SK-N-SH (cell line): Measurements from ENCODE around the gene NAPEPLD. TPM values are rescaled to one million over a fixed set of nuclear protein-coding genes. Genes with fewer than 3 reads are reported as not detected.
A peak's percentile ranks its signal among the peaks of the same experiment; 100 is the strongest.

ENCODE experiments used
- CTCF ChIA-PET: fragments of 300-600, 350-600 bp; formaldehyde crosslinking; extraction: SDS; loops from one replicate; lab custom pipeline; 2021; lab: Yijun Ruan, JAX
- POLR2A ChIA-PET: fragments of 350-600 bp; sonication (Branson Sonifier 250); formaldehyde crosslinking; extraction: SDS; loops from one replicate; lab custom pipeline; 2020; ENCODE audit warnings: antibody characterized with exemption, inconsistent platforms; lab: Yijun Ruan, JAX
- DNase-seq: peaks from one replicate; pipeline ENCODE4 v3.0.0; 2012
- H2AFZ ChIP-seq: fragments of 200-600 bp; sonication (generic); 2 replicates; pipeline ENCODE4 v1.8.1; 2016; ENCODE audit warnings: antibody characterized with exemption, mild to moderate bottlenecking, low read depth
- H3F3A ChIP-seq: fragments of 200-600 bp; sonication (generic); replicated peaks from 2 replicates; pipeline ENCODE3; 2016; ENCODE audit warnings: antibody characterized with exemption, mild to moderate bottlenecking; ENCODE audit not compliant: insufficient read depth
- H3K27ac ChIP-seq, 2 experiments: fragments of 200-500 bp in 1 of 2; fragments of 200-600 bp in 1 of 2; sonication (Bioruptor generic) in 1 of 2; sonication (generic), shearing (Covaris generic) in 1 of 2; 2 replicates each; pipeline versions ENCODE4 v1.5.1 to v1.6.1; 2014 to 2016; ENCODE audit warnings: low read depth in 2 of 2, inconsistent platforms in 1 of 2, low read length in 1 of 2, mild to moderate bottlenecking in 1 of 2, mixed read lengths in 1 of 2
- H3K27me3 ChIP-seq: fragments of 200-600 bp; sonication (generic), shearing (Covaris generic); 2 replicates; pipeline ENCODE4 v1.6.1; 2016; ENCODE audit warnings: mixed run types; ENCODE audit not compliant: insufficient read depth
- H3K36me3 ChIP-seq, 2 experiments: fragments of 200-500 bp in 1 of 2; fragments of 200-600 bp in 1 of 2; sonication (Bioruptor generic) in 1 of 2; sonication (generic) in 1 of 2; replicated peaks in 1 of 2; 2 replicates each; pipeline versions ENCODE3 to v1.5.1; 2014 to 2016; ENCODE audit warnings: low read length in 1 of 2, mild to moderate bottlenecking in 1 of 2; ENCODE audit not compliant: insufficient read depth in 2 of 2, control insufficient read depth in 1 of 2
- H3K4me1 ChIP-seq, 2 experiments: fragments of 200-500 bp in 1 of 2; fragments of 200-600 bp in 1 of 2; sonication (Bioruptor generic) in 1 of 2; sonication (generic), shearing (Covaris generic) in 1 of 2; 2 replicates each; pipeline versions ENCODE4 v1.5.1 to v1.6.1; 2014 to 2016; ENCODE audit warnings: low read depth in 1 of 2, low read length in 1 of 2, mixed run types in 1 of 2; ENCODE audit not compliant: insufficient read depth in 2 of 2, control insufficient read depth in 1 of 2
- H3K4me2 ChIP-seq: fragments of 200-600 bp; sonication (generic), shearing (Covaris generic); 2 replicates; pipeline ENCODE4 v1.6.1; 2017; ENCODE audit warnings: mixed run types
- H3K4me3 ChIP-seq, 2 experiments: fragments of 200-500 bp in 1 of 2; fragments of 200-600 bp in 1 of 2; sonication (Bioruptor generic) in 1 of 2; sonication (generic), shearing (Covaris generic) in 1 of 2; 2 replicates each; pipeline versions ENCODE4 v1.5.1 to v1.8.1; 2014 to 2016; ENCODE audit warnings: low read depth in 2 of 2, inconsistent platforms in 1 of 2, low read length in 1 of 2, mild to moderate bottlenecking in 1 of 2, mixed read lengths in 1 of 2, moderate library complexity in 1 of 2
- H3K79me2 ChIP-seq: fragments of 200-600 bp; sonication (generic); 2 replicates; pipeline ENCODE4 v1.8.1; 2017; ENCODE audit warnings: mild to moderate bottlenecking; ENCODE audit not compliant: insufficient read depth
- H3K9ac ChIP-seq: fragments of 200-600 bp; sonication (generic); 2 replicates; pipeline ENCODE4 v1.6.1; 2017; ENCODE audit warnings: mixed run types
- H3K9me2 ChIP-seq: fragments of 200-600 bp; sonication (generic); 2 replicates; pipeline ENCODE4 v1.6.1; 2017; ENCODE audit warnings: mixed run types
- H3K9me3 ChIP-seq: fragments of 200-600 bp; sonication (generic); 2 replicates; pipeline ENCODE4 v1.6.1; 2017; ENCODE audit warnings: mixed run types, mild to moderate bottlenecking, moderate library complexity
- H4K20me1 ChIP-seq: fragments of 200-600 bp; sonication (generic); 2 replicates; pipeline ENCODE4 v1.6.1; 2017; ENCODE audit warnings: mild to moderate bottlenecking, mixed run types; ENCODE audit not compliant: insufficient read depth
- CTCF ChIP-seq: fragments of 200-600 bp; sonication (generic); IDR thresholded peaks from 2 replicates; pipeline ENCODE4 v1.6.1; 2017; ENCODE audit warnings: antibody characterized with exemption, mild to moderate bottlenecking, moderate library complexity
- GABPA ChIP-seq: IDR thresholded peaks from 2 replicates; pipeline ENCODE4 v1.4.0; 2012; ENCODE audit warnings: low read depth, mild to moderate bottlenecking
- GATA2 ChIP-seq: sonication (generic); formaldehyde crosslinking; IDR thresholded peaks from 2 replicates; pipeline ENCODE4 v1.5.0; 2020; ENCODE audit warnings: mild to moderate bottlenecking, missing genetic modification reagents
- YY1 ChIP-seq: IDR thresholded peaks from 2 replicates; pipeline ENCODE4 v1.4.0; 2012; ENCODE audit warnings: low read depth, mild to moderate bottlenecking
- WGBS: methylation state at CpG from one replicate; pipeline ENCODE4 v1.1.6; 2017; ENCODE audit warnings: low lambda C conversion rate; 5-methylcytosine and 5-hydroxymethylcytosine counted together
- polyA plus RNA-seq, 3 experiments: library from polyadenylated mRNA; depleted of rRNA; stranded (reverse); fragments of >200 nt; gene quantifications; 2 replicates each; pipeline ENCODE4 v1.2.3, GENCODE V29; 2012
- TF ChIP-seq, protein P1 (sequence below): IDR thresholded peaks from 2 replicates; pipeline ENCODE4 v1.6.1; 2012; ENCODE audit warnings: mild to moderate bottlenecking, low read depth, low read length, moderate library complexity

Gene NAPEPLD
- polyA plus RNA-seq, 1 of the 3 experiments (the other 2 are of a cell fraction), result 4.6 TPM

DNA sequence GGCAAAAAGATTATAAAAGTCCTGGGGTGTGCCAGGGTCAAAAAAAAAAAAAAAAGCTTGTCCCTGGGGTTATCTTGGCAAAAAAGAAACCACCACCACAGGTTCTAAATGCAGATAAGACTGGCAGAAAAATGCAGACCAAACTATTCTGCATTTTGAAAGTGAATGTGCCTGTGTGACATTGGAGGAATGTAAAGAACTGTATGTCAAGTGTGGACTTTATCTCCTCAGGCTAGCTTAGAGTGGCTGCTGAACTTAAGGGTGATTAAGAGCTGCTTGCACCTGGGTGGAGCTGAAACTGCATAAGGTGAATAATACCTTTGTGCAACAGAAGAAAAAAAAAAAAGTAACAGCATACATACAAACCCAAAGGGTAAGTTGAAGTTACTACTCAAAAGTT is 1.3 kb upstream of the NAPEPLD start:
- Histone ChIP-seq H3K4me1 (peaks cover 4 to 16% of the 10 kb centered on the region in 2 experiments; a peak in 2 of 4 replicates), H3K9me2 (no peaks in the 10 kb centered on the region), H3K4me3 (no peak overlapping the region), H3K36me3 (no peaks in the 10 kb centered on the region), H3K79me2 (peaks cover 34% of the 10 kb centered on the region), H4K20me1 (no peaks in the 10 kb centered on the region), H3K9me3 (no peaks in the 10 kb centered on the region), H3K27me3 (no peaks in the 10 kb centered on the region), H2AFZ (peak overlapping the region; percentile 96; the same call in 1 of the 2 replicates), H3K27ac (no peak overlapping the region), H3K4me2 (no peak overlapping the region), H3K9ac (no peak overlapping the region), H3F3A (peaks cover 21% of the 10 kb centered on the region)
- POLR2A ChIA-PET, result no interaction called here
- CTCF ChIA-PET, result no interaction called here
- TF ChIP-seq GABPA (no peak), YY1 (no peak)
- TF ChIP-seq, protein P1, sequence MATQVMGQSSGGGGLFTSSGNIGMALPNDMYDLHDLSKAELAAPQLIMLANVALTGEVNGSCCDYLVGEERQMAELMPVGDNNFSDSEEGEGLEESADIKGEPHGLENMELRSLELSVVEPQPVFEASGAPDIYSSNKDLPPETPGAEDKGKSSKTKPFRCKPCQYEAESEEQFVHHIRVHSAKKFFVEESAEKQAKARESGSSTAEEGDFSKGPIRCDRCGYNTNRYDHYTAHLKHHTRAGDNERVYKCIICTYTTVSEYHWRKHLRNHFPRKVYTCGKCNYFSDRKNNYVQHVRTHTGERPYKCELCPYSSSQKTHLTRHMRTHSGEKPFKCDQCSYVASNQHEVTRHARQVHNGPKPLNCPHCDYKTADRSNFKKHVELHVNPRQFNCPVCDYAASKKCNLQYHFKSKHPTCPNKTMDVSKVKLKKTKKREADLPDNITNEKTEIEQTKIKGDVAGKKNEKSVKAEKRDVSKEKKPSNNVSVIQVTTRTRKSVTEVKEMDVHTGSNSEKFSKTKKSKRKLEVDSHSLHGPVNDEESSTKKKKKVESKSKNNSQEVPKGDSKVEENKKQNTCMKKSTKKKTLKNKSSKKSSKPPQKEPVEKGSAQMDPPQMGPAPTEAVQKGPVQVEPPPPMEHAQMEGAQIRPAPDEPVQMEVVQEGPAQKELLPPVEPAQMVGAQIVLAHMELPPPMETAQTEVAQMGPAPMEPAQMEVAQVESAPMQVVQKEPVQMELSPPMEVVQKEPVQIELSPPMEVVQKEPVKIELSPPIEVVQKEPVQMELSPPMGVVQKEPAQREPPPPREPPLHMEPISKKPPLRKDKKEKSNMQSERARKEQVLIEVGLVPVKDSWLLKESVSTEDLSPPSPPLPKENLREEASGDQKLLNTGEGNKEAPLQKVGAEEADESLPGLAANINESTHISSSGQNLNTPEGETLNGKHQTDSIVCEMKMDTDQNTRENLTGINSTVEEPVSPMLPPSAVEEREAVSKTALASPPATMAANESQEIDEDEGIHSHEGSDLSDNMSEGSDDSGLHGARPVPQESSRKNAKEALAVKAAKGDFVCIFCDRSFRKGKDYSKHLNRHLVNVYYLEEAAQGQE, result no peak
- no peak for DNase-seq

DNA sequence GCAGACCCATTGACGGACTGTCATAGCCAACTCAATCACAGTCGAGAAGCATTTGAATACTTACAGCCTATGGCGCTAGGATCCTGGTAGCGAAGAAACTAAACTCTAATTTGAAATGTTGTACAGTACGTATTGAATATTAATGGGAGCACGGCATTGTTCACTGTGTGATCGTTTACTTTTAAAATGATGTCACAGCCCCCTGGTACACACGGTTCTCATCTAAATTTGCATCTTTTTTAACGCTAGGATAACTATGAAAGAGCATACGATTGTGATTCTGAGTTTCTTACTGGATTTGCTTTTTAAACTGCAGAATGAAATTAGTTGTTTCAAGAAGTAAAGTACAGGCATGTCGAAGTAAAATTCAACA is 895 bp upstream of the NAPEPLD start:
- H3K9ac ChIP-seq, result peak overlapping the region; percentile 81; the same call in 1 of the 2 replicates
- POLR2A ChIA-PET, result no interaction called here
- CTCF ChIA-PET, result no interaction called here

More for the DNA sequence above, 895 bp upstream of the NAPEPLD start:
- peaks cover 37% of the 10 kb centered on the region for H3K79me2 ChIP-seq
- whole genome bisulfite sequencing, result 96% methylated on average over 11 of the region's 11 CpGs
- H3K4me3 ChIP-seq, result peak overlapping the region; percentile 72 to 96
- DNase-seq, result no peak
- TF ChIP-seq CTCF (no peak), GATA2 (0 out of 2 replicates have a peak, but pooled peaks have one; percentile 1)
- TF ChIP-seq, all 33 proteins: peak for 1
- H3K27ac ChIP-seq, result peak overlapping the region; percentile 91 to 99; a peak in 3 of 4 replicates
- H3K27me3 ChIP-seq, result no peaks in the 10 kb centered on the region
- no peaks in the 10 kb centered on the region for H4K20me1 ChIP-seq
- H3F3A ChIP-seq, result peaks cover 21% of the 10 kb centered on the region
- H3K36me3 ChIP-seq, result no peaks in the 10 kb centered on the region
- H3K4me1 ChIP-seq, result peaks cover 4 to 16% of the 10 kb centered on the region in 2 experiments; a peak in 2 of 4 replicates
- peak overlapping the region; percentile 85 for H3K4me2 ChIP-seq
- no peaks in the 10 kb centered on the region for H3K9me3 ChIP-seq
- no peaks in the 10 kb centered on the region for H3K9me2 ChIP-seq
- H2AFZ ChIP-seq, result peak overlapping the region; percentile 96
